Measurements from ENCODE around the gene ATG4A.

The ATG4A gene, protein sequence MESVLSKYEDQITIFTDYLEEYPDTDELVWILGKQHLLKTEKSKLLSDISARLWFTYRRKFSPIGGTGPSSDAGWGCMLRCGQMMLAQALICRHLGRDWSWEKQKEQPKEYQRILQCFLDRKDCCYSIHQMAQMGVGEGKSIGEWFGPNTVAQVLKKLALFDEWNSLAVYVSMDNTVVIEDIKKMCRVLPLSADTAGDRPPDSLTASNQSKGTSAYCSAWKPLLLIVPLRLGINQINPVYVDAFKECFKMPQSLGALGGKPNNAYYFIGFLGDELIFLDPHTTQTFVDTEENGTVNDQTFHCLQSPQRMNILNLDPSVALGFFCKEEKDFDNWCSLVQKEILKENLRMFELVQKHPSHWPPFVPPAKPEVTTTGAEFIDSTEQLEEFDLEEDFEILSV

DNA sequence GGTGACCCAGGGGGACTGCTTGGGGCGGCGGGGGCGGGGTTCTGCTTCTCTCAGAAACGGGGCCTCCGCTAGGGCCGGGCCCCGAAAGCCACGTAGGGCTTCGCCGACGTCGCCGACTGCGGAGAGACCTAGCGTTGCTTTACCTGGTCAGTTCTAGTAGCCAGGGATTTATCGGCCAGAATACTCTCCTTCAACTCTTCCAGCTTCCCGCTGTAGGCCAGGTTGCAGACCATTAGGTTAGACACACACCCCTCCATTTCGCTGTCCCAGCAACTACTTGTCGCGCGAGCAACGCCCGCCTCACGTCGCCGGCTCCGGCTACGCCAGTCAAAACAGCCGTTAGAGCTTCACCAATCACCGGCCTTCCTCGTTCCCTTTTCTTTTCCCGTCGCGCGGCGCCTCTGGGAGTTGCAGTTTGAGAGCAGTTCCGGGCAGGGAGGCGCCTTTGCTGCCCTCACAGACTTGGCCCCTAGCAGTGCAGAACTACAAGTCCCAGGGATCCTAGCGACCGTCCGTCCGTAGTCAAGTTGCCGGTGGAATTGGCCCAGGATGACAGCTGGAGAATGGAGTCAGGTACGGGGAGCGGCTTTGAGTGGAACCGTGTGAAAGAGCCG lies at the start of gene ATG4A, which contains the start of gene PSMD10:
ATG4A (plus strand) TSS at position 515 of the 614 bp plus-strand sequence; CDS start at position 564, 49 bp downstream.
PSMD10 (minus strand) TSS at position 279 of the 614 bp plus-strand sequence; CDS start at position 257, 22 bp downstream.
- peak; percentile 95 for DNase-seq (ENCODE audit: low read depth)
- H3K4me3 ChIP-seq (ENCODE audit: low read depth, low read length), result peak within 1 kb of the TSS; percentile 84
- TF ChIP-seq, protein P1, sequence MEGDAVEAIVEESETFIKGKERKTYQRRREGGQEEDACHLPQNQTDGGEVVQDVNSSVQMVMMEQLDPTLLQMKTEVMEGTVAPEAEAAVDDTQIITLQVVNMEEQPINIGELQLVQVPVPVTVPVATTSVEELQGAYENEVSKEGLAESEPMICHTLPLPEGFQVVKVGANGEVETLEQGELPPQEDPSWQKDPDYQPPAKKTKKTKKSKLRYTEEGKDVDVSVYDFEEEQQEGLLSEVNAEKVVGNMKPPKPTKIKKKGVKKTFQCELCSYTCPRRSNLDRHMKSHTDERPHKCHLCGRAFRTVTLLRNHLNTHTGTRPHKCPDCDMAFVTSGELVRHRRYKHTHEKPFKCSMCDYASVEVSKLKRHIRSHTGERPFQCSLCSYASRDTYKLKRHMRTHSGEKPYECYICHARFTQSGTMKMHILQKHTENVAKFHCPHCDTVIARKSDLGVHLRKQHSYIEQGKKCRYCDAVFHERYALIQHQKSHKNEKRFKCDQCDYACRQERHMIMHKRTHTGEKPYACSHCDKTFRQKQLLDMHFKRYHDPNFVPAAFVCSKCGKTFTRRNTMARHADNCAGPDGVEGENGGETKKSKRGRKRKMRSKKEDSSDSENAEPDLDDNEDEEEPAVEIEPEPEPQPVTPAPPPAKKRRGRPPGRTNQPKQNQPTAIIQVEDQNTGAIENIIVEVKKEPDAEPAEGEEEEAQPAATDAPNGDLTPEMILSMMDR (IDR thresholded peaks at IDR 0.05; ENCODE audit: insufficient read depth, low read depth, low read length, missing control alignments), result no peak

DNA sequence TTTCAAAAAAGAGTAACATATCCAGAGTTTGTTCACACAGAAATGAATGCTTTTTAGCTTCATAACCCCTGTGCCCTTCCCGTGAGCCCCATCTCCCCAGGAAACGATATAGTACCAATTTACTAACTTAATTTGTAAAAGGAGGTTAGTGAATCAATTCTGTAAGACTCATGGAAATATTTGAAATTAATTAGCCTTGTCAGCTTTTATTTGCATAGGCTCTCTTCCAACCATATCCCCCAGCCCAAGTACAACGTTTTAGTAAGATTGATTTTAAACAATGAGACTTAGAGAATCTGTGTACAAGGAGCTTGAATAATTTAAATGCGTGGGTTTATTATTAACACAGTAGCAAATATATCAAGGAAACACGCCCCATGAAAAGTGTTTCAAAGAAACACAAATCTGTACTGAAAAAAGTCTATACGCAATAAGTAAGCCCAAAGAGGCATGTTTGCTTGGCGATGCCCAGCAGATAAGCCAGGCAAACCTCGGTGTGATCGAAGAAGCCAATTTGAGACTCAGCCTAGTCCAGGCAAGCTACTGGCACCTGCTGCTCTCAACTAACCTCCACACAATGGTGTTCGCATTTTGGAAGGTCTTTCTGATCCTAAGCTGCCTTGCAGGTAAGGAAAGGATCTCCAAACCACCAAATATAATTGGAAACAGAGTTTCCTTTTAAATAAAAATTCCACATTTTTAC lies 46.9 kb upstream of the ATG4A start, which contains the start of gene VSIG1:
VSIG1 (plus strand) TSS at position 512 of the 703 bp plus-strand sequence; CDS start at position 578, 66 bp downstream.
- TF ChIP-seq, protein P1 (IDR thresholded peaks at IDR 0.05; ENCODE audit: insufficient read depth, low read depth, low read length, missing control alignments), result no peak

DNA sequence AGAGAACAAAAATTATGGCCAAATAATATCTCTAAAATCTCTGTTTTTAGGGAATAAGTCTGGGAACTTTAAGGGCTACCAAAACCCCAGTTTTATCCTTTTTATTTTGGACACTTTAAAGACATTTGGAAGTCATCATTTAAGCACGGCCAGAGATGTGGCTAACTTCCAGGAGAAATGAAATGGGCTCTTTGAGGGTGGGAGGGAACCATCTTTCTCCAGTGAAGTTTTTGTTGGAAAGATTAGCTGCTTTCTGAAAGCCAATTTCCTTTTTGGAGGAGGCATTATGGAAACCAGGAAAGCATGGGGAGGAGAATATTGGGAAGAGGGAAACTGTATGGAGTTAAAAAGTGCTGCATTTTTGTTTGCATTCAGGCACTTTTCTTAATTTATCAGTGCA lies 41.9 kb upstream of the ATG4A start:
- no peak overlapping the region for H3K4me3 ChIP-seq (ENCODE audit: low read depth, low read length)
- no peak for DNase-seq (ENCODE audit: low read depth)
- TF ChIP-seq, protein P1 (IDR thresholded peaks at IDR 0.05; ENCODE audit: insufficient read depth, low read depth, low read length, missing control alignments), result no peak

More for the DNA sequence above, 46.9 kb upstream of the ATG4A start, which contains the start of gene VSIG1:
- no peak for DNase-seq (ENCODE audit: low read depth)
- H3K4me3 ChIP-seq (ENCODE audit: low read depth, low read length), result no peak within 1 kb of the TSS

DNA sequence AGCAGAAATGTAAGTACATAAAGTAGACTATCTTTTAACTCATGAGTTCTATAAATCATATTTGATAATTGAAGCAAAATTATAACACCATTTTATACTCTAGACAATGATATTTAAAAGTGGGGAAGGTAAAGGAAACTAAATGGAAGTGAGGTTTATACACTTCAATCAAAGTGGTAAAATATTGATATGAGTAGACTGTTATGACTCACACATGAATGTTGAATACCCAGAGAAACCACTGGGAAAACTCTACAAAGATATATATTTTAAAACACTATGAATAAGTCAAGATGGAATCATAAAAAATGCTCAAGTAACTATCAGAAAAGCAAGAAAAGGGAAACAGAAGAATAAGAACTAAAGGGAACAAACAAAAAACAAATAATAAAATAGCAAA lies 38.4 kb upstream of the ATG4A start:
- H3K4me3 ChIP-seq (ENCODE audit: low read depth, low read length), result no peak overlapping the region
- TF ChIP-seq, protein P1 (IDR thresholded peaks at IDR 0.05; ENCODE audit: insufficient read depth, low read depth, low read length, missing control alignments), result no peak
- DNase-seq (ENCODE audit: low read depth), result no peak

DNA sequence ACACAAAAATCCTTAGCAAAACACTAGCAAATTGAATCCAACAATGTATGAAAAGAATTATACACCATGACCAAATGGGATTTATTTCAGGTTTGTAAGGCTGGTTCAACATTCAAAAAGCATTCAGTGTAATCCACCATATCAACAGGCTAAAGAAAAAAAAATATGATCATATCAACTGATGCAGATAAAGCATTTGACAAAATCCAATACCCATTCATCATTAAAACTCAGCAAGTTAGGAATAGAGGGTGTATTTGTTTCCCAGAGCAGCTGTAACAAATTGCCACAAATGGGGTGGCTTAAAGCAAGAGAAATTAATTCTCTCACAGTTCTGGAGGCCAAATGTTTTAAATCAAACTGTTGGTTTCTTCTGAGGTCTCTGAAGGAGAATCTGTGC lies 36.0 kb upstream of the ATG4A start:
- H3K4me3 ChIP-seq (ENCODE audit: low read depth, low read length), result no peak overlapping the region
- no peak for DNase-seq (ENCODE audit: low read depth)
- TF ChIP-seq, protein P1 (IDR thresholded peaks at IDR 0.05; ENCODE audit: insufficient read depth, low read depth, low read length, missing control alignments), result no peak

DNA sequence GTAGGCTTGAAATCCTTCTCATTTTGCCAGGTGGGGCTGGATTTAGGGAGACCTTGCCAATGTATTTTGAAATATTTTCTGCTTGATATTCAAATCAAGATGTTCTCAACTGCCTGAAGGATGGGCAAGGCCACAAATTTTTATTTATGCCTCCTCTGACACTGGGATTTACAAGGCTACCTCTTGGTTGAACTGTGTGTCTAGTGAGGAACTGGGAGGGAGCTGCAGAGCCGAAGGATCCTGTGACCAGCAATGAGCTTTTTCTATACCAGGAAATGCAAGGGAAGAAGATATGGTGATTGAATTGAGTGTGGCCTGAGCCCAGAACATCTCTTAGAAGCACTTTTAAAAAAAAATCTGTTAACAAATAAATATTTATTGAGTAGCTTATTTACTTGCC lies 31.8 kb upstream of the ATG4A start:
- DNase-seq (ENCODE audit: low read depth), result no peak
- H3K4me3 ChIP-seq (ENCODE audit: low read depth, low read length), result no peak overlapping the region
- TF ChIP-seq, protein P1 (IDR thresholded peaks at IDR 0.05; ENCODE audit: insufficient read depth, low read depth, low read length, missing control alignments), result no peak
